Thyroid gland (tissue), 4 donors: ENCODE results near the gene SH3BGRL3.

Experiments used
- POLR2A ChIP-seq, 2 donors: fragments of 450-650 bp; IDR thresholded peaks; one replicate each; pipeline ENCODE4 v1.6.1; 2017; ENCODE audit warnings: antibody characterized with exemption in 2 of 2, mild to moderate bottlenecking in 2 of 2, moderate library complexity in 1 of 2
- TF ChIP-seq, protein P1 (sequence below), 6 experiments: fragments of 200-600 bp in 3 of 6; fragments of 450-650 bp in 3 of 6; sonication (generic) in 3 of 6; IDR thresholded peaks; one replicate each; pipeline ENCODE4 v1.5.1; 2016 to 2019; ENCODE audit warnings: antibody characterized with exemption in 6 of 6, mild to moderate bottlenecking in 2 of 6, inconsistent platforms in 1 of 6, moderate library complexity in 1 of 6

DNA sequence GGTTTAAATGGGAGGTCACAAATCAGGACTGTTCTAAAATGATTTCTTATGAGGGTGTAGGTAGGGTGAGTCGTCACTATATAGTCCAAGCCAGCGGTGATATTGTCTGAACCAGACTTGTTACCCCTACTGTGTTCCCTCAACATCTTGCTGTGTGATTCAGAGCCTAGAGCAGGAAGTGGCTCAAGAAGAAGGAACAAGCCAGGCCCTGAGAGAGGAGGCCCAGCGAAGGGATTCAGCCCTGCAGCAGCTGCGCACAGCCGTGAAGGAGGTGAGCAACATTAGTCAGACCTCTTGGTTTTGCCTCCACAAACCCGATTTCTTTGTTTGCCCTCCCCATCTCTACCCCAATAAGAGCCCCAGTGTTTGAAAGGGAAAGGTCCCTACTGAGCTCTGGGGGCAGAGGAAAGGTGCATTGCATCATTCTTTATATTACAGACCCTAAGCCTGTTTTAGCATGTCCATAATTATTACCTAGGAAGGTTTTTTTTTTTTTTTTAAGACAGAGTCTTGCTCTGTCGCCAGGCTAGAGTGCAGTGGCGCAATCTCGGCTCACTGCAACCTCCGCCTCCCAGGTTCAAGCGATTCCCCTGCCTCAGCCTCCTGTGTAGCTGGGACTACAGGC lies 5.0 kb upstream of the SH3BGRL3 start:
- TF ChIP-seq, protein P1, sequence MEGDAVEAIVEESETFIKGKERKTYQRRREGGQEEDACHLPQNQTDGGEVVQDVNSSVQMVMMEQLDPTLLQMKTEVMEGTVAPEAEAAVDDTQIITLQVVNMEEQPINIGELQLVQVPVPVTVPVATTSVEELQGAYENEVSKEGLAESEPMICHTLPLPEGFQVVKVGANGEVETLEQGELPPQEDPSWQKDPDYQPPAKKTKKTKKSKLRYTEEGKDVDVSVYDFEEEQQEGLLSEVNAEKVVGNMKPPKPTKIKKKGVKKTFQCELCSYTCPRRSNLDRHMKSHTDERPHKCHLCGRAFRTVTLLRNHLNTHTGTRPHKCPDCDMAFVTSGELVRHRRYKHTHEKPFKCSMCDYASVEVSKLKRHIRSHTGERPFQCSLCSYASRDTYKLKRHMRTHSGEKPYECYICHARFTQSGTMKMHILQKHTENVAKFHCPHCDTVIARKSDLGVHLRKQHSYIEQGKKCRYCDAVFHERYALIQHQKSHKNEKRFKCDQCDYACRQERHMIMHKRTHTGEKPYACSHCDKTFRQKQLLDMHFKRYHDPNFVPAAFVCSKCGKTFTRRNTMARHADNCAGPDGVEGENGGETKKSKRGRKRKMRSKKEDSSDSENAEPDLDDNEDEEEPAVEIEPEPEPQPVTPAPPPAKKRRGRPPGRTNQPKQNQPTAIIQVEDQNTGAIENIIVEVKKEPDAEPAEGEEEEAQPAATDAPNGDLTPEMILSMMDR (IDR thresholded peaks at IDR 0.05): no peak
- no peak for TF ChIP-seq POLR2A (IDR thresholded peaks at IDR 0.05)
